H9 (cell line): ENCODE results near the gene PAK6. TPM values are rescaled to one million over a fixed set of nuclear protein-coding genes. Genes with fewer than 3 reads are reported as not detected.

Experiments
- DNase-seq: peaks from one replicate; pipeline ENCODE4 v3.0.0-alpha.2; 2017
- H2AFZ ChIP-seq: one replicate; pipeline ENCODE4 v1.6.1; 2013; ENCODE audit warnings: mild to moderate bottlenecking, low read length, control low read depth, moderate library complexity
- H2AK5ac ChIP-seq: 2 replicates; pipeline ENCODE4 v1.6.1; 2013; ENCODE audit warnings: low read length, control low read depth, mixed read lengths; ENCODE audit not compliant: insufficient read length
- H2BK120ac ChIP-seq: one replicate; pipeline ENCODE4 v1.6.1; 2013; ENCODE audit warnings: low read depth, mild to moderate bottlenecking, low read length, control low read depth, inconsistent platforms; ENCODE audit not compliant: poor library complexity, severe bottlenecking
- H2BK12ac ChIP-seq: 2 replicates; pipeline ENCODE4 v1.6.1; 2013; ENCODE audit warnings: low read length, control low read depth, mixed read lengths, low read depth; ENCODE audit not compliant: insufficient read length
- H2BK15ac ChIP-seq: 2 replicates; pipeline ENCODE4 v1.6.1; 2013; ENCODE audit warnings: low read depth, low read length, control low read depth
- H2BK20ac ChIP-seq: one replicate; pipeline ENCODE4 v1.6.1; 2013; ENCODE audit warnings: low read depth, mild to moderate bottlenecking, low read length, control low read depth, inconsistent platforms; ENCODE audit not compliant: poor library complexity, severe bottlenecking
- H2BK5ac ChIP-seq: 2 replicates; pipeline ENCODE4 v1.6.1; 2013; ENCODE audit warnings: low read length, control low read depth, mixed read lengths; ENCODE audit not compliant: insufficient read length
- H3K14ac ChIP-seq: 2 replicates; pipeline ENCODE4 v1.6.1; 2013; ENCODE audit warnings: low read length, control low read depth; ENCODE audit not compliant: insufficient read depth
- H3K18ac ChIP-seq: 2 replicates; pipeline ENCODE4 v1.6.1; 2013; ENCODE audit warnings: low read depth, mild to moderate bottlenecking, mixed read lengths, low read length, control low read depth; ENCODE audit not compliant: insufficient read length
- H3K23ac ChIP-seq: 2 replicates; pipeline ENCODE4 v1.6.1; 2013; ENCODE audit warnings: low read length, control low read depth, mixed read lengths, low read depth; ENCODE audit not compliant: insufficient read length
- H3K23me2 ChIP-seq: 2 replicates; pipeline ENCODE4 v1.6.1; 2013; ENCODE audit warnings: low read depth, mild to moderate bottlenecking, mixed read lengths, low read length, control low read depth; ENCODE audit not compliant: insufficient read length, poor library complexity, severe bottlenecking
- H3K27ac ChIP-seq: 2 replicates; pipeline ENCODE4 v1.5.1; 2013; ENCODE audit warnings: low read length, control low read depth, mixed read lengths, low read depth; ENCODE audit not compliant: insufficient read length
- H3K27me3 ChIP-seq: 2 replicates; pipeline ENCODE4 v1.6.1; 2013; ENCODE audit warnings: low read length, control low read depth, inconsistent platforms; ENCODE audit not compliant: insufficient read depth
- H3K4ac ChIP-seq: 2 replicates; pipeline ENCODE4 v1.6.1; 2013; ENCODE audit warnings: low read depth, mild to moderate bottlenecking, control low read depth, inconsistent platforms, low read length, moderate library complexity
- H3K4me1 ChIP-seq: 2 replicates; pipeline ENCODE4 v1.6.1; 2013; ENCODE audit warnings: low read length, control low read depth, inconsistent platforms; ENCODE audit not compliant: insufficient read depth
- H3K4me2 ChIP-seq: 2 replicates; pipeline ENCODE4 v1.6.1; 2013; ENCODE audit warnings: low read length, control low read depth, mixed read lengths; ENCODE audit not compliant: insufficient read length, insufficient read depth
- H3K56ac ChIP-seq: 2 replicates; pipeline ENCODE4 v1.6.1; 2013; ENCODE audit warnings: low read depth, mild to moderate bottlenecking, mixed read lengths, low read length, control low read depth; ENCODE audit not compliant: insufficient read length
- H3K79me1 ChIP-seq: 2 replicates; pipeline ENCODE4 v1.6.1; 2013; ENCODE audit warnings: low read depth, mild to moderate bottlenecking, moderate library complexity, low read length, control low read depth, inconsistent platforms; ENCODE audit not compliant: insufficient read depth, poor library complexity, severe bottlenecking
- H3K79me2 ChIP-seq: 2 replicates; pipeline ENCODE4 v1.6.1; 2013; ENCODE audit warnings: low read length, control low read depth, inconsistent platforms; ENCODE audit not compliant: insufficient read depth
- H3K9ac ChIP-seq: 2 replicates; pipeline ENCODE4 v1.6.1; 2013; ENCODE audit warnings: low read length, control low read depth, mixed read lengths; ENCODE audit not compliant: insufficient read length; ENCODE audit errors: extremely low read depth
- H3K9me3 ChIP-seq: one replicate; pipeline ENCODE4 v1.6.1; 2013; ENCODE audit warnings: low read depth, low read length, inconsistent platforms; ENCODE audit not compliant: control insufficient read depth
- H3T11ph ChIP-seq: one replicate; pipeline ENCODE4 v1.6.1; 2013; ENCODE audit warnings: mild to moderate bottlenecking, low read length, control low read depth, inconsistent platforms
- H4K20me1 ChIP-seq: one replicate; pipeline ENCODE4 v1.6.1; 2013; ENCODE audit not compliant: control insufficient read depth, insufficient read length, insufficient read depth
- H4K5ac ChIP-seq: 2 replicates; pipeline ENCODE4 v1.6.1; 2013; ENCODE audit warnings: low read depth, mild to moderate bottlenecking, mixed read lengths, low read length, control low read depth; ENCODE audit not compliant: insufficient read length
- H4K8ac ChIP-seq: replicated peaks from 2 replicates; pipeline ENCODE4 v1.6.1; 2013; ENCODE audit warnings: low read length, control low read depth, mixed read lengths, low read depth; ENCODE audit not compliant: insufficient read length
- H4K91ac ChIP-seq: 2 replicates; pipeline ENCODE4 v1.6.1; 2013; ENCODE audit warnings: low read depth, mild to moderate bottlenecking, moderate library complexity, mixed read lengths, low read length, control low read depth; ENCODE audit not compliant: insufficient read length
- H3K27ac Mint-ChIP-seq, 3 experiments: 2 replicates in 2 of 3; 3 replicates in 1 of 3; pipeline ENCODE4 v1.8.0; 2020 to 2021; ENCODE audit warnings: mixed read lengths in 3 of 3, mild to moderate bottlenecking in 1 of 3, moderate library complexity in 1 of 3
- H3K27me3 Mint-ChIP-seq: 2 replicates; pipeline ENCODE4 v1.8.0; 2021; ENCODE audit warnings: low read depth, mild to moderate bottlenecking, moderate library complexity, mixed read lengths
- H3K36me3 Mint-ChIP-seq, 3 experiments: 2 replicates in 2 of 3; 3 replicates in 1 of 3; pipeline ENCODE4 v1.8.0; 2020 to 2021; ENCODE audit warnings: low read depth in 3 of 3, mixed read lengths in 3 of 3; ENCODE audit not compliant: insufficient read depth in 1 of 3
- H3K4me1 Mint-ChIP-seq, 2 experiments: 2 replicates each; pipeline ENCODE4 v1.8.0; 2020; ENCODE audit warnings: mixed read lengths in 2 of 2
- H3K4me3 Mint-ChIP-seq, 2 experiments: 2 replicates in 1 of 2; 3 replicates in 1 of 2; pipeline ENCODE4 v1.8.0; 2020 to 2021; ENCODE audit warnings: mild to moderate bottlenecking in 2 of 2, mixed read lengths in 2 of 2, moderate library complexity in 1 of 2
- H3K9me3 Mint-ChIP-seq, 2 experiments: 2 replicates in 1 of 2; 3 replicates in 1 of 2; pipeline ENCODE4 v1.8.0; 2020; ENCODE audit warnings: mild to moderate bottlenecking in 2 of 2, mixed read lengths in 2 of 2, moderate library complexity in 1 of 2
- WGBS: extraction: QIAGEN DNeasy Blood & Tissue Kit; methylation state at CpG from one replicate; pipeline ENCODE4 v1.1.7; 2013; ENCODE audit warnings: missing lambda C conversion rate, low lambda C conversion rate, mixed read lengths; ENCODE audit not compliant: insufficient read length; ENCODE audit errors: extremely low coverage; 5-methylcytosine and 5-hydroxymethylcytosine counted together
- total RNA-seq: library from RNA; stranded (reverse); gene quantifications from 2 replicates; pipeline ENCODE4 v1.2.1, GENCODE V29; 2021
- TF ChIP-seq, protein P1 (sequence below): fragments of 200-600 bp; sonication (generic); conservative IDR thresholded peaks from 3 replicates; pipeline ENCODE4 v1.8.0; 2021; ENCODE audit warnings: antibody characterized with exemption, mild to moderate bottlenecking

PAK6 gene
- total RNA-seq, 1 experiment from 2014 or later, result 7.4 TPM

DNA sequence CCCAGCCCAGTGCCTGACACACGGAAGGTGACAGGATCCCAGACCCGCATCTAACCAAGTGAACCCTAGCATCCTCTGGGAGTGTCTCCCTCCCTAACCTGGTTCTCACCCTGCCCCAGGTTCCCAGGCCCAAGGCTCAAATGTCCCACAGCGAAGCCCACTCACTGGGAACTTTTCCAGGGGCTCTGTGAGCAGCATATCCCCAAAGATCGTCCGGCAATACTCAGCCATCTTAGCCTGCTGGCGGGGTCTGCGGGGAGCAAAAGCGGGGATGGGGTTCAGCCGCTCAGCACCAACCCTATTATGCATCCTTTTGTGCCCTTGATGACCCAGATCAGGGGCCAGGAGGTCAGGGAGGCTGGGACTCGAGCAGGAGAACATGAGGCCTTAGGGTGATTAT is 58.5 kb downstream of the PAK6 start:
- H3T11ph ChIP-seq, result no peak overlapping the region
- H3K9ac ChIP-seq, result no peak overlapping the region
- H3K27ac ChIP-seq, result no peak overlapping the region
- Mint-ChIP-seq H3K36me3 (peaks cover 2 to 16% (median 5%) of the 10 kb centered on the region in 3 experiments; a peak in 5 of 7 replicates), H3K27ac (no peak overlapping the region), H3K27me3 (peaks cover 54% of the 10 kb centered on the region), H3K9me3 (peaks cover 15% of the 10 kb centered on the region in 2 experiments), H3K4me3 (no peak overlapping the region), H3K4me1 (peaks cover 18 to 30% of the 10 kb centered on the region in 2 experiments)
- no peak overlapping the region for H2BK20ac ChIP-seq
- WGBS, result no CpG with 5 or more reads among the region's 10 CpGs
- no peak overlapping the region for H4K91ac ChIP-seq
- DNase-seq, result no peak
- no peak overlapping the region for H4K8ac ChIP-seq
- H3K23me2 ChIP-seq, result no peaks in the 10 kb centered on the region
- H3K56ac ChIP-seq, result no peak overlapping the region
- H2BK120ac ChIP-seq, result no peak overlapping the region
- H4K5ac ChIP-seq, result no peak overlapping the region
- H3K27me3 ChIP-seq, result peaks cover 5% of the 10 kb centered on the region; the same call in 1 of the 2 replicates
- TF ChIP-seq, protein P1, sequence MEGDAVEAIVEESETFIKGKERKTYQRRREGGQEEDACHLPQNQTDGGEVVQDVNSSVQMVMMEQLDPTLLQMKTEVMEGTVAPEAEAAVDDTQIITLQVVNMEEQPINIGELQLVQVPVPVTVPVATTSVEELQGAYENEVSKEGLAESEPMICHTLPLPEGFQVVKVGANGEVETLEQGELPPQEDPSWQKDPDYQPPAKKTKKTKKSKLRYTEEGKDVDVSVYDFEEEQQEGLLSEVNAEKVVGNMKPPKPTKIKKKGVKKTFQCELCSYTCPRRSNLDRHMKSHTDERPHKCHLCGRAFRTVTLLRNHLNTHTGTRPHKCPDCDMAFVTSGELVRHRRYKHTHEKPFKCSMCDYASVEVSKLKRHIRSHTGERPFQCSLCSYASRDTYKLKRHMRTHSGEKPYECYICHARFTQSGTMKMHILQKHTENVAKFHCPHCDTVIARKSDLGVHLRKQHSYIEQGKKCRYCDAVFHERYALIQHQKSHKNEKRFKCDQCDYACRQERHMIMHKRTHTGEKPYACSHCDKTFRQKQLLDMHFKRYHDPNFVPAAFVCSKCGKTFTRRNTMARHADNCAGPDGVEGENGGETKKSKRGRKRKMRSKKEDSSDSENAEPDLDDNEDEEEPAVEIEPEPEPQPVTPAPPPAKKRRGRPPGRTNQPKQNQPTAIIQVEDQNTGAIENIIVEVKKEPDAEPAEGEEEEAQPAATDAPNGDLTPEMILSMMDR, result no peak
- H2BK5ac ChIP-seq, result no peak overlapping the region
- H4K20me1 ChIP-seq, result no peaks in the 10 kb centered on the region
- no peaks in the 10 kb centered on the region for H3K9me3 ChIP-seq
- H3K79me2 ChIP-seq, result no peaks in the 10 kb centered on the region
- no peak overlapping the region; the same call in 1 of the 2 replicates for H3K14ac ChIP-seq
- no peak overlapping the region for H3K23ac ChIP-seq
- H3K79me1 ChIP-seq, result no peaks in the 10 kb centered on the region
- no peak overlapping the region for H2AK5ac ChIP-seq
- no peak overlapping the region for H2BK15ac ChIP-seq
- H3K4ac ChIP-seq, result no peak overlapping the region
- H3K4me1 ChIP-seq, result no peaks in the 10 kb centered on the region; the same call in 1 of the 2 replicates
- H3K18ac ChIP-seq, result no peak overlapping the region
- H2AFZ ChIP-seq, result no peak overlapping the region
- H3K4me2 ChIP-seq, result no peak overlapping the region
- H2BK12ac ChIP-seq, result no peak overlapping the region
